Measurements from ENCODE around the gene TAF4.

TAF4 gene

DNA sequence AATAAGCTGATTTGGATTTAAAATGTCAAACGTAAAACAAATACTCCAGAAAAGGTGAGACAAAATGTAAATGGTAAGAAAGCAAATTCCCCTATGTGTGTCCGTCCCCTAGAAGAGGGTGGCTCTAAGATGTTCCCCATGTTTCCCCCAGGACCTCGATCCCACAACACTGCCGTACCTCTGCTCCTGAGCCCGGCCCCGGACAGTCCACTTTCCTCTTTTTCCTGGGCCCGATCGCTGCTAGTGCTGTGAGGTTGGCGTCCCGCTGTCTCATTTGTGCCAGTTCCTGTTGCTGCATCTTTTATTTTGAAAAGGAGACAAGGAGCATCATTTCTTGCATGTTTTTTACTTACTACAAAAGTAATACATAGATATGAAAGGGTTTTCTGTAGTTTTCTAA, 68.3 kb downstream of the TAF4 start:
- CTCF ChIA-PET: no interaction called here
- Histone ChIP-seq H3K27ac (ENCODE audit: extremely low read depth, low read depth, low read length) (no peak overlapping the region), H3K9me3 (ENCODE audit: control insufficient read depth, insufficient read depth, low read depth, low read length) (no peaks in the 10 kb centered on the region), H3K4me3 (ENCODE audit: low read depth, low read length) (no peak overlapping the region), H3K36me3 (ENCODE audit: control insufficient read depth in 2 of 2, insufficient read depth in 1 of 2, low read length in 2 of 2) (peaks cover 22 to 94% of the 10 kb centered on the region in 2 experiments), H3K4me1 (ENCODE audit: control insufficient read depth, insufficient read depth, low read length) (no peaks in the 10 kb centered on the region)
- TF ChIP-seq ZNF391 (tag by site-specific recombination; IDR thresholded peaks at IDR 0.05; ENCODE audit: borderline replicate concordance, low read depth): no peak
- no peak for TF ChIP-seq ZNF555 (tag by site-specific recombination; conservative IDR thresholded peaks at IDR 0.05)
- no peak for TF ChIP-seq ZBTB20 (tag by site-specific recombination; IDR thresholded peaks at IDR 0.05)
- TF ChIP-seq ZNF837 (tag by site-specific recombination; IDR thresholded peaks at IDR 0.05): no peak
- TF ChIP-seq, protein P1, sequence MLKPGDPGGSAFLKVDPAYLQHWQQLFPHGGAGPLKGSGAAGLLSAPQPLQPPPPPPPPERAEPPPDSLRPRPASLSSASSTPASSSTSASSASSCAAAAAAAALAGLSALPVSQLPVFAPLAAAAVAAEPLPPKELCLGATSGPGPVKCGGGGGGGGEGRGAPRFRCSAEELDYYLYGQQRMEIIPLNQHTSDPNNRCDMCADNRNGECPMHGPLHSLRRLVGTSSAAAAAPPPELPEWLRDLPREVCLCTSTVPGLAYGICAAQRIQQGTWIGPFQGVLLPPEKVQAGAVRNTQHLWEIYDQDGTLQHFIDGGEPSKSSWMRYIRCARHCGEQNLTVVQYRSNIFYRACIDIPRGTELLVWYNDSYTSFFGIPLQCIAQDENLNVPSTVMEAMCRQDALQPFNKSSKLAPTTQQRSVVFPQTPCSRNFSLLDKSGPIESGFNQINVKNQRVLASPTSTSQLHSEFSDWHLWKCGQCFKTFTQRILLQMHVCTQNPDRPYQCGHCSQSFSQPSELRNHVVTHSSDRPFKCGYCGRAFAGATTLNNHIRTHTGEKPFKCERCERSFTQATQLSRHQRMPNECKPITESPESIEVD (tag by site-specific recombination; IDR thresholded peaks at IDR 0.05): no peak
- TF ChIP-seq, protein P2, sequence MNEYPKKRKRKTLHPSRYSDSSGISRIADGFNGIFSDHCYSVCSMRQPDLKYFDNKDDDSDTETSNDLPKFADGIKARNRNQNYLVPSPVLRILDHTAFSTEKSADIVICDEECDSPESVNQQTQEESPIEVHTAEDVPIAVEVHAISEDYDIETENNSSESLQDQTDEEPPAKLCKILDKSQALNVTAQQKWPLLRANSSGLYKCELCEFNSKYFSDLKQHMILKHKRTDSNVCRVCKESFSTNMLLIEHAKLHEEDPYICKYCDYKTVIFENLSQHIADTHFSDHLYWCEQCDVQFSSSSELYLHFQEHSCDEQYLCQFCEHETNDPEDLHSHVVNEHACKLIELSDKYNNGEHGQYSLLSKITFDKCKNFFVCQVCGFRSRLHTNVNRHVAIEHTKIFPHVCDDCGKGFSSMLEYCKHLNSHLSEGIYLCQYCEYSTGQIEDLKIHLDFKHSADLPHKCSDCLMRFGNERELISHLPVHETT (tag by site-specific recombination; IDR thresholded peaks at IDR 0.05): no peak
- TF ChIP-seq, protein P3, sequence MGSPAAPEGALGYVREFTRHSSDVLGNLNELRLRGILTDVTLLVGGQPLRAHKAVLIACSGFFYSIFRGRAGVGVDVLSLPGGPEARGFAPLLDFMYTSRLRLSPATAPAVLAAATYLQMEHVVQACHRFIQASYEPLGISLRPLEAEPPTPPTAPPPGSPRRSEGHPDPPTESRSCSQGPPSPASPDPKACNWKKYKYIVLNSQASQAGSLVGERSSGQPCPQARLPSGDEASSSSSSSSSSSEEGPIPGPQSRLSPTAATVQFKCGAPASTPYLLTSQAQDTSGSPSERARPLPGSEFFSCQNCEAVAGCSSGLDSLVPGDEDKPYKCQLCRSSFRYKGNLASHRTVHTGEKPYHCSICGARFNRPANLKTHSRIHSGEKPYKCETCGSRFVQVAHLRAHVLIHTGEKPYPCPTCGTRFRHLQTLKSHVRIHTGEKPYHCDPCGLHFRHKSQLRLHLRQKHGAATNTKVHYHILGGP (tag by site-specific recombination; IDR thresholded peaks at IDR 0.05): no peak
- TF ChIP-seq, protein P4, sequence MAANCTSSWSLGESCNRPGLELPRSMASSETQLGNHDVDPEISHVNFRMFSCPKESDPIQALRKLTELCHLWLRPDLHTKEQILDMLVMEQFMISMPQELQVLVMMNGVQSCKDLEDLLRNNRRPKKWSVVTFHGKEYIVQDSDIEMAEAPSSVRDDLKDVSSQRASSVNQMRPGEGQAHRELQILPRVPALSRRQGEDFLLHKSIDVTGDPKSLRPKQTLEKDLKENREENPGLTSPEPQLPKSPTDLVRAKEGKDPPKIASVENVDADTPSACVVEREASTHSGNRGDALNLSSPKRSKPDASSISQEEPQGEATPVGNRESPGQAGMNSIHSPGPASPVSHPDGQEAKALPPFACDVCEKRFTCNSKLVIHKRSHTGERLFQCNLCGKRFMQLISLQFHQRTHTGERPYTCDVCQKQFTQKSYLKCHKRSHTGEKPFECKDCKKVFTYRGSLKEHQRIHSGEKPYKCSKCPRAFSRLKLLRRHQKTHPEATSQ (tag by site-specific recombination; IDR thresholded peaks at IDR 0.05): no peak
- TF ChIP-seq, protein P5, sequence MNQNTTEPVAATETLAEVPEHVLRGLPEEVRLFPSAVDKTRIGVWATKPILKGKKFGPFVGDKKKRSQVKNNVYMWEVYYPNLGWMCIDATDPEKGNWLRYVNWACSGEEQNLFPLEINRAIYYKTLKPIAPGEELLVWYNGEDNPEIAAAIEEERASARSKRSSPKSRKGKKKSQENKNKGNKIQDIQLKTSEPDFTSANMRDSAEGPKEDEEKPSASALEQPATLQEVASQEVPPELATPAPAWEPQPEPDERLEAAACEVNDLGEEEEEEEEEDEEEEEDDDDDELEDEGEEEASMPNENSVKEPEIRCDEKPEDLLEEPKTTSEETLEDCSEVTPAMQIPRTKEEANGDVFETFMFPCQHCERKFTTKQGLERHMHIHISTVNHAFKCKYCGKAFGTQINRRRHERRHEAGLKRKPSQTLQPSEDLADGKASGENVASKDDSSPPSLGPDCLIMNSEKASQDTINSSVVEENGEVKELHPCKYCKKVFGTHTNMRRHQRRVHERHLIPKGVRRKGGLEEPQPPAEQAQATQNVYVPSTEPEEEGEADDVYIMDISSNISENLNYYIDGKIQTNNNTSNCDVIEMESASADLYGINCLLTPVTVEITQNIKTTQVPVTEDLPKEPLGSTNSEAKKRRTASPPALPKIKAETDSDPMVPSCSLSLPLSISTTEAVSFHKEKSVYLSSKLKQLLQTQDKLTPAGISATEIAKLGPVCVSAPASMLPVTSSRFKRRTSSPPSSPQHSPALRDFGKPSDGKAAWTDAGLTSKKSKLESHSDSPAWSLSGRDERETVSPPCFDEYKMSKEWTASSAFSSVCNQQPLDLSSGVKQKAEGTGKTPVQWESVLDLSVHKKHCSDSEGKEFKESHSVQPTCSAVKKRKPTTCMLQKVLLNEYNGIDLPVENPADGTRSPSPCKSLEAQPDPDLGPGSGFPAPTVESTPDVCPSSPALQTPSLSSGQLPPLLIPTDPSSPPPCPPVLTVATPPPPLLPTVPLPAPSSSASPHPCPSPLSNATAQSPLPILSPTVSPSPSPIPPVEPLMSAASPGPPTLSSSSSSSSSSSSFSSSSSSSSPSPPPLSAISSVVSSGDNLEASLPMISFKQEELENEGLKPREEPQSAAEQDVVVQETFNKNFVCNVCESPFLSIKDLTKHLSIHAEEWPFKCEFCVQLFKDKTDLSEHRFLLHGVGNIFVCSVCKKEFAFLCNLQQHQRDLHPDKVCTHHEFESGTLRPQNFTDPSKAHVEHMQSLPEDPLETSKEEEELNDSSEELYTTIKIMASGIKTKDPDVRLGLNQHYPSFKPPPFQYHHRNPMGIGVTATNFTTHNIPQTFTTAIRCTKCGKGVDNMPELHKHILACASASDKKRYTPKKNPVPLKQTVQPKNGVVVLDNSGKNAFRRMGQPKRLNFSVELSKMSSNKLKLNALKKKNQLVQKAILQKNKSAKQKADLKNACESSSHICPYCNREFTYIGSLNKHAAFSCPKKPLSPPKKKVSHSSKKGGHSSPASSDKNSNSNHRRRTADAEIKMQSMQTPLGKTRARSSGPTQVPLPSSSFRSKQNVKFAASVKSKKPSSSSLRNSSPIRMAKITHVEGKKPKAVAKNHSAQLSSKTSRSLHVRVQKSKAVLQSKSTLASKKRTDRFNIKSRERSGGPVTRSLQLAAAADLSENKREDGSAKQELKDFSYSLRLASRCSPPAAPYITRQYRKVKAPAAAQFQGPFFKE (tag by site-specific recombination; IDR thresholded peaks at IDR 0.05; ENCODE audit: borderline replicate concordance): no peak
- TF ChIP-seq, protein P6, sequence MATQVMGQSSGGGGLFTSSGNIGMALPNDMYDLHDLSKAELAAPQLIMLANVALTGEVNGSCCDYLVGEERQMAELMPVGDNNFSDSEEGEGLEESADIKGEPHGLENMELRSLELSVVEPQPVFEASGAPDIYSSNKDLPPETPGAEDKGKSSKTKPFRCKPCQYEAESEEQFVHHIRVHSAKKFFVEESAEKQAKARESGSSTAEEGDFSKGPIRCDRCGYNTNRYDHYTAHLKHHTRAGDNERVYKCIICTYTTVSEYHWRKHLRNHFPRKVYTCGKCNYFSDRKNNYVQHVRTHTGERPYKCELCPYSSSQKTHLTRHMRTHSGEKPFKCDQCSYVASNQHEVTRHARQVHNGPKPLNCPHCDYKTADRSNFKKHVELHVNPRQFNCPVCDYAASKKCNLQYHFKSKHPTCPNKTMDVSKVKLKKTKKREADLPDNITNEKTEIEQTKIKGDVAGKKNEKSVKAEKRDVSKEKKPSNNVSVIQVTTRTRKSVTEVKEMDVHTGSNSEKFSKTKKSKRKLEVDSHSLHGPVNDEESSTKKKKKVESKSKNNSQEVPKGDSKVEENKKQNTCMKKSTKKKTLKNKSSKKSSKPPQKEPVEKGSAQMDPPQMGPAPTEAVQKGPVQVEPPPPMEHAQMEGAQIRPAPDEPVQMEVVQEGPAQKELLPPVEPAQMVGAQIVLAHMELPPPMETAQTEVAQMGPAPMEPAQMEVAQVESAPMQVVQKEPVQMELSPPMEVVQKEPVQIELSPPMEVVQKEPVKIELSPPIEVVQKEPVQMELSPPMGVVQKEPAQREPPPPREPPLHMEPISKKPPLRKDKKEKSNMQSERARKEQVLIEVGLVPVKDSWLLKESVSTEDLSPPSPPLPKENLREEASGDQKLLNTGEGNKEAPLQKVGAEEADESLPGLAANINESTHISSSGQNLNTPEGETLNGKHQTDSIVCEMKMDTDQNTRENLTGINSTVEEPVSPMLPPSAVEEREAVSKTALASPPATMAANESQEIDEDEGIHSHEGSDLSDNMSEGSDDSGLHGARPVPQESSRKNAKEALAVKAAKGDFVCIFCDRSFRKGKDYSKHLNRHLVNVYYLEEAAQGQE (tag by site-specific recombination; IDR thresholded peaks at IDR 0.05): no peak
- no peak for TF ChIP-seq ZNF654 (tag by site-specific recombination; IDR thresholded peaks at IDR 0.05; ENCODE audit: low read depth)
- no peak for TF ChIP-seq ZNF707 (tag by site-specific recombination; IDR thresholded peaks at IDR 0.05)
- TF ChIP-seq KLF7 (tag by site-specific recombination; IDR thresholded peaks at IDR 0.05; ENCODE audit: borderline replicate concordance): no peak
- TF ChIP-seq, protein P7, sequence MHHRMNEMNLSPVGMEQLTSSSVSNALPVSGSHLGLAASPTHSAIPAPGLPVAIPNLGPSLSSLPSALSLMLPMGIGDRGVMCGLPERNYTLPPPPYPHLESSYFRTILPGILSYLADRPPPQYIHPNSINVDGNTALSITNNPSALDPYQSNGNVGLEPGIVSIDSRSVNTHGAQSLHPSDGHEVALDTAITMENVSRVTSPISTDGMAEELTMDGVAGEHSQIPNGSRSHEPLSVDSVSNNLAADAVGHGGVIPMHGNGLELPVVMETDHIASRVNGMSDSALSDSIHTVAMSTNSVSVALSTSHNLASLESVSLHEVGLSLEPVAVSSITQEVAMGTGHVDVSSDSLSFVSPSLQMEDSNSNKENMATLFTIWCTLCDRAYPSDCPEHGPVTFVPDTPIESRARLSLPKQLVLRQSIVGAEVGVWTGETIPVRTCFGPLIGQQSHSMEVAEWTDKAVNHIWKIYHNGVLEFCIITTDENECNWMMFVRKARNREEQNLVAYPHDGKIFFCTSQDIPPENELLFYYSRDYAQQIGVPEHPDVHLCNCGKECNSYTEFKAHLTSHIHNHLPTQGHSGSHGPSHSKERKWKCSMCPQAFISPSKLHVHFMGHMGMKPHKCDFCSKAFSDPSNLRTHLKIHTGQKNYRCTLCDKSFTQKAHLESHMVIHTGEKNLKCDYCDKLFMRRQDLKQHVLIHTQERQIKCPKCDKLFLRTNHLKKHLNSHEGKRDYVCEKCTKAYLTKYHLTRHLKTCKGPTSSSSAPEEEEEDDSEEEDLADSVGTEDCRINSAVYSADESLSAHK (tag by site-specific recombination; IDR thresholded peaks at IDR 0.05): no peak
- TF ChIP-seq ZNF138 (tag by site-specific recombination; IDR thresholded peaks at IDR 0.05; ENCODE audit: borderline replicate concordance): no peak
- POLR2A ChIA-PET: no interaction called here

All from HEK293 (cell line).